UCSD-AML1 (cell line): Measurements from ENCODE around the gene FITM2.
"Not testable (repeated sequence)": the region's sequence is repeated elsewhere in the genome, so short reads cannot be mapped to it uniquely, and the experiment has no call there.

Experiments used
- DNase-seq: peaks from one replicate; lab custom pipeline; 2025; ENCODE audit not compliant: unreplicated experiment; lab: John Stamatoyannopoulos, UW

The FITM2 gene

GRCh38 chr20:44310664-44311639 is at the start of gene FITM2:
Gene FITM2 (minus strand): TSS chr20:44311202. CDS start chr20:44311148, 54 bp downstream.
- peak; percentile 97 for DNase-seq

GRCh38 chr20:44360221-44360620 is 49.2 kb upstream of the FITM2 start:
- no peak for DNase-seq

GRCh38 chr20:44358776-44359175 is 47.8 kb upstream of the FITM2 start:
- no peak for DNase-seq

- no peak for DNase-seq
Observed at GRCh38 chr20:44357555-44358125, 46.6 kb upstream of the FITM2 start.

- DNase-seq = no peak
Observed at GRCh38 chr20:44357020-44357419, 46.0 kb upstream of the FITM2 start.

- DNase-seq = no peak
Observed at GRCh38 chr20:44356353-44356723, 45.3 kb upstream of the FITM2 start.

- no peak for DNase-seq
Observed at GRCh38 chr20:44355498-44356352, 44.7 kb upstream of the FITM2 start, which contains the start of gene HNF4A. Gene HNF4A (plus strand): TSS chr20:44355699. CDS start chr20:44355805, 106 bp downstream.

- no peak for DNase-seq
Observed at GRCh38 chr20:44354979-44355497, 44.0 kb upstream of the FITM2 start.

- DNase-seq = no peak
Observed at GRCh38 chr20:44350567-44350966, 39.6 kb upstream of the FITM2 start.

GRCh38 chr20:44349349-44349748 is 38.3 kb upstream of the FITM2 start:
- DNase-seq = no peak

- no peak for DNase-seq
Observed at GRCh38 chr20:44348168-44348659, 37.2 kb upstream of the FITM2 start.

GRCh38 chr20:44345941-44346340 is 34.9 kb upstream of the FITM2 start:
- DNase-seq = not testable (repeated sequence)

GRCh38 chr20:44345147-44345546 is 34.1 kb upstream of the FITM2 start:
- DNase-seq = no peak

GRCh38 chr20:44344723-44345122 is 33.7 kb upstream of the FITM2 start:
- no peak for DNase-seq

GRCh38 chr20:44343162-44343675 is 32.2 kb upstream of the FITM2 start:
- no peak for DNase-seq

- DNase-seq = no peak
Observed at GRCh38 chr20:44342248-44342647, 31.2 kb upstream of the FITM2 start.

GRCh38 chr20:44336725-44337380 is 25.9 kb upstream of the FITM2 start, which contains the start of gene R3HDML:
Gene R3HDML (plus strand): TSS chr20:44337043. CDS start chr20:44337158, 115 bp downstream.
- DNase-seq = no peak

- DNase-seq = no peak
Observed at GRCh38 chr20:44336086-44336485, 25.1 kb upstream of the FITM2 start.

- DNase-seq = no peak
Observed at GRCh38 chr20:44335675-44336074, 24.7 kb upstream of the FITM2 start.

- no peak for DNase-seq
Observed at GRCh38 chr20:44334709-44335108, 23.7 kb upstream of the FITM2 start.
